ENCODE results near the gene NEDD1.

NEDD1 gene

DNA sequence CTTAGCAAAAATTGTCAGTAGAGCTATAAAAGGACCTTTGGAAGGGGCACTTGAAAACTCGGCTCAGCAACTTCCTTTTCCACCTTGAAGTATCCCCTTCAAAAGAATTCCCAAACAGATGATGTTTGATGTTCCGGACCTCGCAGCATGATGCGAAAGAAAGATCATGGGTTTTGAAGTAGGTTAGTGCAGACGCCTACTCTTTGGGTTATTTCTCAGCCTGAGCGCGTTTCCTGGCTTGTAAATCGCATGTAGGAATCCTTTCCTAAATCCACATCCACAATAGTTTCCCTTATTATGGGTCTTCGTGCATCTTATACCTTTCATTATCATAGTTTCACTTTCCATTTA is 584 bp upstream of the NEDD1 start:
- peak in 2 of 14 donors; percentile 20 to 38 for DNase-seq

GRCh38 chr12:96907671-96908422 is 790 bp downstream of the NEDD1 start:
- peak in 5 of 14 donors; percentile 9 to 50 (median 22) for DNase-seq

GRCh38 chr12:96908423-96908675 is 1.3 kb downstream of the NEDD1 start:
- DNase-seq = no peak

- DNase-seq = no peak
Measured at GRCh38 chr12:96912261-96912660, 5.2 kb downstream of the NEDD1 start.

- no peak for DNase-seq
Measured at GRCh38 chr12:96912943-96913342, 5.9 kb downstream of the NEDD1 start.

DNA sequence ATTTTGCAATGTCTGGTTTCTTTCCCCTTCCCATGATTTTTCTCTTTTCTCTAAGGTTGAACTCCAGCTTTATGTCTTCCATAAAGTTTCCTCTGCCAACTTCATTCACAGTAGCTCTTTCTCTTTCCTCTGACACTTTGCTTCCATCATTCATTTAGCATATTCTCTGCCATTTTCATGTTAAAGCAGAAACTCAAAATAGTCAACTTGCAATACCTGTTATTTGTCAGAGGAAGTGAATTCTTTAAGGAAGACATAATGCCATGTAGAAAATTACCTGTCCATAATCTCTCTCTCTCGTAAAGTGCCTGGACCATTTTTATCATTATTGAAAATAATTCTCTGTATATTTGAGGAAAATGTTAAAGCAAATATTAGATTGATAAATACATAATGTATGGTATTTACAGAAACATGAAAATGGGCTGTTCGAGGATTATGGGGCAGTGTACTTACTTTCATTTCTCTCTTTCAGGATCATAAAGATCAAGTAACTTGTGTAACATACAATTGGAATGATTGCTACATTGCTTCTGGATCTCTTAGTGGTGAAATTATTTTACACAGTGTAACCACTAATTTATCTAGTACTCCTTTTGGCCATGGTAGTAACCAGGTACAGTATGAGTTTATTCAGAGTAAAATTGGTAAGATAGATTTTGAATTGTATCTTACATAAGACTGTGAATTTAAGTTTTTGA is 12.6 kb downstream of the NEDD1 start:
- no peak for DNase-seq

DNA sequence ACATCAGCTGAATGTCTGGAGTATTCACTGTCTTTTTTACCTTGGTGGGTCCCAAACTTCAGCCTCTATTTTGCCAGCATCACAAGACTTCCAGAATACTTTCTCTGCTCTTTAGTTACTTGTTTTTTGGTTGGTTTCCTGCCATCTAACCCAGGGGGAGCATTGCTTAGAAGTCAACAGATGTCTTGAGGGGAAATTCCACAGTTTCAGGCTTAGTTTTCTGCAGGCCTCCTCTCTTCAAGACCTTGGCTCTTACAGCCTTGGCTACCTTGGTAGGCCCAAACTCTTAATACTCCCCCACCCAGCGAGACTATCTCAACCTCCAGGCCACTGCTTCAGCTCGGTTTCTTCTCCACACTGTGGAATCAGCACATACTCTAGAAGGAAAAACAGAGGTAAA is 41.7 kb downstream of the NEDD1 start:
- DNase-seq = no peak

DNA sequence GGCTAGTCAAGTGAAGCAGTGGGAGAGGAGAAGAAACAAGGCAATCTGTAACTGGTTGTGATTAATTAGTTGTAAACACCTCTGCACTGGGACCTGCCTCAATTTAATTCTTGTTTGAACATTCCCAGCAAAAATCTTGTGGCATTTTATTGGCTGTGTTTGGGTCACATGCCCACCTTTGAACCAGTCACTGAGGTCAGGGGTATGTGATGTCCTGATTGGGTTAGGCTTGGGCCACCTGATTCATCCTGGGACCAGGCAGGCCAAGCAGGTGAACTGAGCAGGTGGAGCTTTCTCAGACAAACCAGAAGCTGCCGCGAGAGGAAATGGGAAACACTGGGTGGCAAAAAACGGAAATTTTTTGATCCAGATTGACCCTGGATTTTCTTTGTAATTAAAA is 72.5 kb downstream of the NEDD1 start:
- DNase-seq = no peak

- DNase-seq = peak in 1 of 14 donors; percentile 48
Measured at GRCh38 chr12:96980991-96981414, 73.9 kb downstream of the NEDD1 start.

- DNase-seq = no peak
Measured at GRCh38 chr12:96981911-96982310, 74.9 kb downstream of the NEDD1 start.

GRCh38 chr12:96982671-96983070 is 75.6 kb downstream of the NEDD1 start:
- no peak for DNase-seq

- DNase-seq = peak in 3 of 14 donors; percentile 11 to 16 (median 15)
Measured at GRCh38 chr12:96985515-96986362, 78.7 kb downstream of the NEDD1 start.

- DNase-seq = no peak
Measured at GRCh38 chr12:96986883-96987523, 79.9 kb downstream of the NEDD1 start.

GRCh38 chr12:96988919-96989318 is 81.9 kb downstream of the NEDD1 start:
- DNase-seq = no peak

DNA sequence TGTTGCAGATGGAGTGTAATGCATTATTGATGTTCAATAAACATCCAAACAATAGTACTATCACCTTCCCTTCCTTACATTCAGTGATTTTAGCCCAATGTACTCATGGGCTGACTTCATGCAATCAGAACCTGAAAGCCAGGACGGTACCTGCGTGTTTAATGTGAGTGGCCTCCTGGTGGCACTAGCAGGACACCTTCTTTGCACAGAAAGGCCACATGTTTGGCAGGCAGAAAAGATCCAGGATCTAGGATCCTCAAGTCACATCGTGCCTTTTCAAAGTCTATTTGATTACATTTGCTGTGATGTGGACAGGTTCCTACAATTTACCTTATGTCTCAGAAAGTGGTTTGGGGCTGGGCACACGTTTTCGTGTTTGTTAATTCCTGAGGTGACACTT is 82.9 kb downstream of the NEDD1 start:
- no peak for DNase-seq

DNA sequence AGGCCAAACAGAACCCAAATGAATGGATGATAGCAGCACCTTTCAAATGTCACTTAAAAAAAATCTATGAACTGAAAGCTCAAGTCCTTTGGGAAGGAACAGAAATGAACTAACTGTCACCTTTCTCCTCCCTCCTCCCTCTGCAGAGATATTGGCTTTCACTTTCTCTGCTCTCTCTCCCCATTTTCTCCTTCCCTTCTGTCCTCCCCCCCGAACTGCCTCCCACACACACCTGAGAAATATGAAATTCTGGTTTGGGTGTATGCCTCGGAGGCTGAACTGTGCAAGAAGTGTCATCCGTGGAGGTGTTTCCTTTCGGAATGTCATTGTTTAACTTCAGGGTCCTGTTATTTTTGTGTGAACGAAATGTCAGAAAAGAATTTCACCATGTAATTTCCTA is 87.8 kb downstream of the NEDD1 start:
- no peak for DNase-seq

- DNase-seq = no peak
Measured at GRCh38 chr12:96995861-96996260, 88.8 kb downstream of the NEDD1 start.

DNA sequence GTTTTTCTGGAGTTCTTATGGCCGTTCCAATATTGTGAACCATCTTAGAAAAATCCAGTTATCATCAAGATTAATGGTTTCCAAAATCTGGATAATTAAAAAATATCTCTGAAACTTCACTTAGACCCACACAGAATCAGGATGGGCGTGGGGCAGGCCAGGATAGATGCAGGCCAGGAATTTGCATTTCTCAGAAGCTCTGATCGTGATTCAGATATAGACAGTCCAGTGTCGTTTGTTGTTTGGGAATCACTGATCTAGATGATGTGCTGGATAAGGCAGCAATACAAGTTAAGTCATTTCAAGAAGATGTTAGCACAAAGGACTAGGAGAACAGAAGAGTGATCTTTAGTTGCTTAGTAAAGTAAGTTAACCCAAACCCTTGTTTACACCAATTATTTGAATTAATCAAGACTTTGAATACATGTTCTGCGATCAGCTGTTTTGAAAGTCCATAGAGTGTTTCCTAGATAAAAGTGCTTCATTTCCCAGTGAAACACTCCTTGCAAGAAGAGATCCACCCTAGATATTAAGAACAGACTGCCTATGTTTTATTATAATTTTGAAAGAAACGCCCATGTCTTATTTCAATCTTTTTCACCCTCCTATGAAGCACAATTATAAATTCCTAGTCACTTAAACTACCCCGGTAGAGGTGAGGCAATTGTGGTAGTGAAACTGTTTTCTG is 90.9 kb downstream of the NEDD1 start:
- DNase-seq = no peak

DNA sequence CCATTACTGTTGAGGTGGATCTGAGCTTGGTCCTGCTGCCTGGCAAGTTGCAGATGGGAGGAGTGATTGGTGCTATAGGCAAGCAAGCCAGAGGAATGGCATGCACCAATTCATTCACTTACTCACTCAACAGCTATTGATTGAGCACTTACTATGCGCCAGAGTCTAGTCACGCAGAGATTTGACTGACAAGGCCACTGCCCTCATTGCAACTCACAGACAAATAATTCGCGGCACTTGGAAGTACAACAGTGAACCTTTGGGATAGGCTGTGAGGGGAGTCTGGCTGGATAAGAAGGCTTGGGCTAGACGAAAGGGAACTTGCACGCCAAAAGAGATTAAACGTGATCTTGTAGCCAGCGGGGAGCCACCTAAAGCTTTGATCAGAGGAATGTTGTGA is 96.2 kb downstream of the NEDD1 start:
- no peak for DNase-seq

All from C1 segment of cervical spinal cord (tissue), 14 donors.